Right atrium auricular region (tissue), 2 donors: ENCODE results near the gene CCDC175. TPM values are rescaled to one million over a fixed set of nuclear protein-coding genes. Genes with fewer than 3 reads are reported as not detected.

Experiments
- DNase-seq: peaks from one replicate; pipeline ENCODE4 v3.0.0-alpha.2; 2019; ENCODE audit warnings: low spot score
- H3K27ac ChIP-seq, 2 donors: fragments of 200-600 bp; sonication (generic); 1 replicate in 1 of 2; 2 replicates in 1 of 2; pipeline ENCODE4 v1.5.1; 2016 to 2019
- H3K27me3 ChIP-seq, 2 donors: fragments of 200-600 bp; sonication (generic); one replicate each; pipeline versions ENCODE4 v1.5.1 to v1.6.0; 2017 to 2019
- H3K36me3 ChIP-seq: fragments of 200-600 bp; sonication (generic); one replicate; pipeline ENCODE4 v1.5.1; 2016
- H3K4me1 ChIP-seq, 2 donors: fragments of 200-600 bp; sonication (generic); one replicate each; pipeline versions ENCODE4 v1.5.1 to v1.6.0; 2017 to 2019
- H3K4me3 ChIP-seq, 2 donors: fragments of 200-600 bp; sonication (generic); 1 replicate in 1 of 2; 2 replicates in 1 of 2; pipeline ENCODE4 v1.5.1; 2017 to 2019; ENCODE audit warnings: mild to moderate bottlenecking in 1 of 2, moderate library complexity in 1 of 2
- H3K9me3 ChIP-seq, 2 donors: fragments of 200-600 bp; sonication (generic); one replicate each; pipeline ENCODE4 v1.5.1; 2019
- CTCF ChIP-seq, 2 donors: fragments of 200-600 bp; sonication (generic); IDR thresholded peaks; one replicate each; pipeline ENCODE4 v1.5.1; 2019; ENCODE audit warnings: antibody characterized with exemption in 2 of 2
- total RNA-seq, 2 donors: library from RNA; depleted of rRNA; stranded (reverse); fragments of >200 nt; gene quantifications; one replicate each; pipeline ENCODE4 v1.1.0, GENCODE V29; 2016

Gene CCDC175
- total RNA-seq, 2 donors from 2014 or later: not detected

DNA sequence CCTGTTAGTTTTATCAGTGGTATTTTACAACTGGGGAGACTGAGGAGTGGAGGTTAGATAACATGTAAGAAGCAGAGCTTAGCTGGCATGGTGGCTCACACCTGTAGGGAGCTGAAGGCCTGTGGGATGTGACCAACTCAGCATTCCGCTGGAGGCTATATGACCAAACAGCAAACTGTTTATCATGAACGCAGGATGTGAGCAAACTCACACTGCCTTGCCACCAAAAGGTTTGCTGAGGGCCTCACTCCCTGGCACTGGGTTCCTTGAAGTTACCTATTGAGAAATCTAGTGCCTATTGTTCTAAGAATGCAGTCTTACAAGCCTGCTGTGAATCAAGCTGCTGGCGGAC lies 68.9 kb downstream of the CCDC175 start:
- no peaks in the 10 kb centered on the region for H3K27me3 ChIP-seq
- no peaks in the 10 kb centered on the region for H3K4me1 ChIP-seq
- H3K36me3 ChIP-seq: peaks cover 11% of the 10 kb centered on the region
- H3K27ac ChIP-seq: no peak overlapping the region
- H3K9me3 ChIP-seq: no peaks in the 10 kb centered on the region
- DNase-seq: no peak
- H3K4me3 ChIP-seq: no peak overlapping the region
- TF ChIP-seq CTCF (IDR thresholded peaks at IDR 0.05): no peak

DNA sequence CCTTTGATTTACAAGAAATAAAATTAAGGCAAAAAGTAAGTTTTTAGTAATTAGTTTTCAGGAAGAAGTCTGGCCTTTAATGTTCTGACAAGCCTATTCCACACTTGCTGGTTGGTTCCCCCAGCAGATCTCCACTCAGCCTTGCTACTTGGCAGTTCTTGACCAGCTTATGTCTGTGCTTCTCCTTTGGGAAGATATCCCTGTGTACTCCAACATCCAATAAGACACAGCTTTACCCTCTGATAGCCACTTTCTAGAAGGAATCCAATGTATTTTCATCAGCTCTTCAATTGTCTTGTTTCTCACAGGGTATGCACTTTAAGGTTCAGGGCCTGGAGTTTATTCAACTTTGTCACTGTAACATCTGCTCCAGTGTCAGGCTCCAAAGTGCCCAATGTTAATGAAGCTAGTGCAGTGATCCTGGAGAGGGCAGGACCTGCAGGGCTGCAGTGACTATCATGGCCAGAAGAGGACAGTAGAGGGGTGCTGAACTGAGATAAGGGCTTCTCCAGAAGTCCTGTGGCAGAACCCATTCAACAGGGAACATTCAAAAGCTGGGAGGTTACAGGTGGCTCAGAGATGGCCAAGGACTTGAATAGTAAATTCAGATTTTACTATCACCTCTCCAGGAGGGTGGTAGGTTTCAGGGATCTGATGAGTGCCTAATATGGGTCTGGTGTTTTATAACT lies 69.4 kb downstream of the CCDC175 start:
- Histone ChIP-seq H3K27ac (no peak overlapping the region), H3K4me3 (no peak overlapping the region), H3K9me3 (no peaks in the 10 kb centered on the region), H3K36me3 (peaks cover 11% of the 10 kb centered on the region), H3K4me1 (no peaks in the 10 kb centered on the region), H3K27me3 (no peaks in the 10 kb centered on the region)
- DNase-seq: no peak
- peak; percentile 57 to 80 for TF ChIP-seq CTCF (IDR thresholded peaks at IDR 0.05)

- Histone ChIP-seq H3K4me3 (no peak overlapping the region), H3K27me3 (no peaks in the 10 kb centered on the region), H3K36me3 (peaks cover 16% of the 10 kb centered on the region), H3K4me1 (no peaks in the 10 kb centered on the region), H3K9me3 (no peaks in the 10 kb centered on the region), H3K27ac (no peak overlapping the region)
- TF ChIP-seq CTCF (IDR thresholded peaks at IDR 0.05): no peak
- no peak for DNase-seq
These were observed 73.4 kb downstream of the CCDC175 start for GRCh38 chr14:59503256-59503655.

GRCh38 chr14:59500732-59501131 lies 75.9 kb downstream of the CCDC175 start:
- H3K36me3 ChIP-seq: peaks cover 22% of the 10 kb centered on the region
- no peaks in the 10 kb centered on the region for H3K9me3 ChIP-seq
- no peak for TF ChIP-seq CTCF (IDR thresholded peaks at IDR 0.05)
- no peak for DNase-seq
- no peak overlapping the region for H3K27ac ChIP-seq
- no peaks in the 10 kb centered on the region for H3K4me1 ChIP-seq
- no peaks in the 10 kb centered on the region for H3K27me3 ChIP-seq
- no peak overlapping the region for H3K4me3 ChIP-seq

GRCh38 chr14:59492384-59492783 lies 84.2 kb downstream of the CCDC175 start:
- peaks cover 36% of the 10 kb centered on the region for H3K36me3 ChIP-seq
- H3K27ac ChIP-seq: no peak overlapping the region
- TF ChIP-seq CTCF (IDR thresholded peaks at IDR 0.05): no peak
- no peaks in the 10 kb centered on the region for H3K9me3 ChIP-seq
- DNase-seq: no peak
- no peaks in the 10 kb centered on the region for H3K27me3 ChIP-seq
- H3K4me1 ChIP-seq: no peaks in the 10 kb centered on the region
- no peak overlapping the region for H3K4me3 ChIP-seq

- H3K9me3 ChIP-seq: no peaks in the 10 kb centered on the region
- H3K27me3 ChIP-seq: no peaks in the 10 kb centered on the region
- H3K4me3 ChIP-seq: no peak overlapping the region
- peaks cover 30% of the 10 kb centered on the region for H3K36me3 ChIP-seq
- no peak for TF ChIP-seq CTCF (IDR thresholded peaks at IDR 0.05)
- DNase-seq: no peak
- H3K27ac ChIP-seq: no peak overlapping the region
- peaks cover 0 to 14% of the 10 kb centered on the region in 2 donors for H3K4me1 ChIP-seq
These were observed 85.9 kb downstream of the CCDC175 start for GRCh38 chr14:59490756-59491155.
